H1 (cell line): ENCODE measurements around the gene GRIP2. TPM values are rescaled to one million over a fixed set of nuclear protein-coding genes. Genes with fewer than 3 reads are reported as not detected.

Experiments used
- CTCF ChIA-PET: fragments of 300-600 bp; sonication (Branson Sonifier 250); formaldehyde crosslinking; loops from one replicate; lab custom pipeline; 2021; ENCODE audit not compliant: partially characterized antibody; lab: Charles Lee
- POLR2A ChIA-PET: fragments of 300-600 bp; sonication (Branson Sonifier 250); formaldehyde crosslinking; loops from one replicate; lab custom pipeline; 2021; ENCODE audit warnings: inconsistent platforms; ENCODE audit not compliant: partially characterized antibody; lab: Charles Lee
- DNase-seq, 2 experiments: peaks; one replicate each; pipeline versions ENCODE4 v3.0.0 to v3.0.0-alpha.2; 2010 to 2022; ENCODE audit warnings: low spot score in 2 of 2, low read depth in 1 of 2, mixed read lengths in 1 of 2
- FAIRE-seq: peaks from 2 replicates; lab custom pipeline; 2011; peaks lifted over from hg19 to GRCh38; lab: Jason Lieb, UNC
- H2AFZ ChIP-seq: 2 replicates; pipeline ENCODE4 v1.8.1; 2012; ENCODE audit warnings: low read length, inconsistent platforms
- H2AK5ac ChIP-seq: 2 replicates; pipeline ENCODE4 v1.6.1; 2013; ENCODE audit warnings: low read depth, low read length
- H2BK120ac ChIP-seq: replicated peaks from 2 replicates; pipeline ENCODE3; 2013; ENCODE audit warnings: low read depth, low read length, inconsistent platforms
- H2BK12ac ChIP-seq: 2 replicates; pipeline ENCODE4 v1.6.1; 2013; ENCODE audit warnings: low read depth, low read length
- H2BK15ac ChIP-seq: 2 replicates; pipeline ENCODE4 v1.6.1; 2013; ENCODE audit warnings: low read length
- H2BK20ac ChIP-seq: 2 replicates; pipeline ENCODE4 v1.6.1; 2013; ENCODE audit warnings: low read length
- H2BK5ac ChIP-seq: 2 replicates; pipeline ENCODE4 v1.6.1; 2013; ENCODE audit warnings: low read depth, low read length
- H3K14ac ChIP-seq: 2 replicates; pipeline ENCODE4 v1.6.1; 2013; ENCODE audit warnings: inconsistent platforms; ENCODE audit not compliant: insufficient read length
- H3K18ac ChIP-seq: 2 replicates; pipeline ENCODE4 v1.6.1; 2013; ENCODE audit warnings: low read length; ENCODE audit errors: extremely low read depth
- H3K23ac ChIP-seq: 2 replicates; pipeline ENCODE4 v1.6.1; 2013; ENCODE audit warnings: inconsistent platforms; ENCODE audit not compliant: insufficient read length
- H3K23me2 ChIP-seq: 2 replicates; pipeline ENCODE4 v1.6.1; 2013; ENCODE audit warnings: low read depth, low read length
- H3K27ac ChIP-seq: 2 replicates; pipeline ENCODE4 v1.6.1; 2011; ENCODE audit warnings: low read depth, low read length, inconsistent platforms
- H3K27me3 ChIP-seq, 4 experiments: replicated peaks in 1 of 4; 1 replicate in 1 of 4; 2 replicates in 3 of 4; pipeline versions ENCODE4 v1.6.1 to v1.8.1; 2011 to 2013; ENCODE audit warnings: low read length in 3 of 4, mild to moderate bottlenecking in 3 of 4, inconsistent platforms in 2 of 4, mixed read lengths in 2 of 4, moderate library complexity in 1 of 4; ENCODE audit not compliant: control insufficient read depth in 3 of 4, insufficient read depth in 3 of 4; ENCODE audit errors: extremely low read depth in 1 of 4
- H3K36me3 ChIP-seq, 4 experiments: 2 replicates each; pipeline versions ENCODE4 v1.6.1 to v1.8.1; 2011 to 2013; ENCODE audit warnings: mild to moderate bottlenecking in 4 of 4, low read length in 3 of 4, moderate library complexity in 2 of 4, control low read depth in 1 of 4, inconsistent platforms in 1 of 4; ENCODE audit not compliant: insufficient read depth in 4 of 4, control insufficient read depth in 2 of 4
- H3K4ac ChIP-seq: replicated peaks from 2 replicates; pipeline ENCODE3; 2013; ENCODE audit warnings: low read length, low read depth, mixed read lengths, inconsistent platforms; ENCODE audit not compliant: insufficient read length
- H3K4me1 ChIP-seq, 4 experiments: replicated peaks in 1 of 4; 1 replicate in 1 of 4; 2 replicates in 3 of 4; pipeline versions ENCODE4 v1.6.1 to v1.8.1; 2011 to 2013; ENCODE audit warnings: low read length in 3 of 4, inconsistent platforms in 2 of 4, mixed read lengths in 1 of 4; ENCODE audit not compliant: insufficient read depth in 4 of 4, control insufficient read depth in 3 of 4
- H3K4me2 ChIP-seq, 2 experiments: 2 replicates each; pipeline versions ENCODE4 v1.6.1 to v1.8.1; 2011 to 2013; ENCODE audit warnings: low read depth in 2 of 2, low read length in 2 of 2, control low read depth in 1 of 2, inconsistent platforms in 1 of 2, mild to moderate bottlenecking in 1 of 2; ENCODE audit not compliant: insufficient read depth in 1 of 2
- H3K4me3 ChIP-seq, 4 experiments: fragments of 200-600, 300-600 bp in 1 of 4; sonication (generic), shearing (Covaris generic), sonication (Bioruptor Twin) in 1 of 4; 2 replicates each; pipeline versions ENCODE4 v1.5.1 to v1.8.1; 2011 to 2016; ENCODE audit warnings: low read length in 4 of 4, low read depth in 3 of 4, control low read depth in 2 of 4, inconsistent platforms in 2 of 4, mild to moderate bottlenecking in 2 of 4, mixed read lengths in 1 of 4, moderate library complexity in 1 of 4; ENCODE audit not compliant: insufficient read depth in 2 of 4; ENCODE audit errors: extremely low read depth in 1 of 4
- H3K56ac ChIP-seq: replicated peaks from 2 replicates; pipeline ENCODE3; 2013; ENCODE audit warnings: low read depth, mild to moderate bottlenecking, mixed read lengths, low read length, inconsistent platforms; ENCODE audit not compliant: insufficient read length
- H3K79me1 ChIP-seq: 2 replicates; pipeline ENCODE4 v1.6.1; 2013; ENCODE audit warnings: low read depth, low read length, control low read depth
- H3K79me2 ChIP-seq, 2 experiments: 2 replicates each; pipeline versions ENCODE4 v1.6.1 to v1.8.1; 2012 to 2013; ENCODE audit warnings: low read length in 2 of 2, mild to moderate bottlenecking in 2 of 2, inconsistent platforms in 1 of 2; ENCODE audit not compliant: insufficient read depth in 2 of 2, control insufficient read depth in 1 of 2
- H3K9ac ChIP-seq, 4 experiments: replicated peaks in 1 of 4; 1 replicate in 1 of 4; 2 replicates in 3 of 4; pipeline versions ENCODE4 v1.6.1 to v1.8.1; 2011 to 2013; ENCODE audit warnings: low read depth in 3 of 4, low read length in 3 of 4, control low read depth in 2 of 4, mild to moderate bottlenecking in 2 of 4, moderate library complexity in 2 of 4, inconsistent platforms in 1 of 4; ENCODE audit errors: extremely low read depth in 1 of 4
- H3K9me3 ChIP-seq, 2 experiments: 2 replicates each; pipeline versions ENCODE4 v1.6.1 to v1.8.1; 2012 to 2013; ENCODE audit warnings: mild to moderate bottlenecking in 2 of 2, moderate library complexity in 2 of 2, control low read depth in 1 of 2, inconsistent platforms in 1 of 2, low read depth in 1 of 2, low read length in 1 of 2, mixed read lengths in 1 of 2; ENCODE audit not compliant: insufficient read depth in 2 of 2
- H4K20me1 ChIP-seq, 2 experiments: replicated peaks in 1 of 2; 2 replicates each; pipeline versions ENCODE3 to v1.8.1; 2011 to 2013; ENCODE audit warnings: inconsistent platforms in 2 of 2, low read length in 2 of 2, mild to moderate bottlenecking in 1 of 2; ENCODE audit not compliant: insufficient read depth in 2 of 2, control insufficient read depth in 1 of 2
- H4K5ac ChIP-seq: 2 replicates; pipeline ENCODE4 v1.6.1; 2013; ENCODE audit warnings: low read length, low read depth, mixed read lengths, inconsistent platforms; ENCODE audit not compliant: insufficient read length
- H4K8ac ChIP-seq: 2 replicates; pipeline ENCODE4 v1.8.0; 2013; ENCODE audit warnings: mild to moderate bottlenecking, moderate library complexity, low read length, inconsistent platforms; ENCODE audit not compliant: insufficient read depth; ENCODE audit errors: extremely low read depth
- H4K91ac ChIP-seq: replicated peaks from 2 replicates; pipeline ENCODE3; 2013; ENCODE audit warnings: low read length, mixed read lengths, inconsistent platforms; ENCODE audit not compliant: insufficient read length
- BCL11A ChIP-seq, 2 experiments: IDR thresholded peaks; one replicate each; pipeline ENCODE4 v1.6.1; 2011; ENCODE audit warnings: low read depth in 2 of 2, low read length in 2 of 2, mild to moderate bottlenecking in 2 of 2
- CREB1 ChIP-seq: IDR thresholded peaks from 2 replicates; pipeline ENCODE4 v1.6.1; 2012; ENCODE audit warnings: inconsistent platforms
- HDAC2 ChIP-seq, 2 experiments: fragments of 300-600 bp in 1 of 2; sonication (generic) in 1 of 2; IDR thresholded peaks; 2 replicates each; pipeline ENCODE4 v1.6.1; 2011 to 2012; ENCODE audit warnings: low read depth in 2 of 2, low read length in 2 of 2, mild to moderate bottlenecking in 2 of 2, moderate library complexity in 2 of 2, borderline replicate concordance in 1 of 2, inconsistent platforms in 1 of 2
- JUND ChIP-seq: IDR thresholded peaks from 2 replicates; pipeline ENCODE4 v1.6.1; 2011; ENCODE audit warnings: mild to moderate bottlenecking, improper control_type of control experiment, low read length
- KDM1A ChIP-seq: fragments of 200-600, 300-600 bp; sonication (generic); IDR thresholded peaks from 2 replicates; pipeline ENCODE4 v1.7.1; 2016; ENCODE audit warnings: mild to moderate bottlenecking, low read length, borderline replicate concordance
- MAX ChIP-seq: IDR thresholded peaks from 2 replicates; pipeline ENCODE4 v1.6.1; 2012; ENCODE audit warnings: inconsistent platforms
- POLR2A ChIP-seq, 2 experiments: IDR thresholded peaks; 1 replicate in 1 of 2; 2 replicates in 1 of 2; pipeline ENCODE4 v1.6.1; 2011; ENCODE audit warnings: low read depth in 2 of 2, low read length in 2 of 2, mild to moderate bottlenecking in 2 of 2; ENCODE audit errors: control extremely low read depth in 1 of 2
- SAP30 ChIP-seq: fragments of 300-600 bp; sonication (generic); IDR thresholded peaks from 2 replicates; pipeline ENCODE4 v1.7.1; 2012; ENCODE audit warnings: low read length, moderate library complexity, mild to moderate bottlenecking, inconsistent platforms; ENCODE audit not compliant: insufficient read depth, insufficient replicate concordance
- SIN3A ChIP-seq, 2 experiments: IDR thresholded peaks in 1 of 2; conservative IDR thresholded peaks in 1 of 2; 2 replicates each; pipeline ENCODE4 v1.6.1; 2011 to 2012; ENCODE audit warnings: low read length in 2 of 2, improper control_type of control experiment in 1 of 2, low read depth in 1 of 2, mild to moderate bottlenecking in 1 of 2
- SIX5 ChIP-seq: IDR thresholded peaks from 2 replicates; pipeline ENCODE4 v1.6.1; 2011; ENCODE audit warnings: mild to moderate bottlenecking, low read depth, low read length
- SP2 ChIP-seq: IDR thresholded peaks from 2 replicates; pipeline ENCODE4 v1.6.1; 2012; ENCODE audit warnings: mild to moderate bottlenecking, low read length, inconsistent platforms
- polyA plus RNA-seq, 7 experiments: library from polyadenylated mRNA; depleted of rRNA in 3 of 7; stranded (reverse) in 5 of 7; unstranded in 2 of 7; fragments of >200 nt in 5 of 7; fragments of 200-250 nt in 2 of 7; gene quantifications; 1 replicate in 5 of 7; 2 replicates in 1 of 7; 4 replicates in 1 of 7; pipeline versions ENCODE4 v1.2.1 to v1.2.3, GENCODE V29; 2011 to 2013; ENCODE audit warnings: missing spikeins in 2 of 7, mixed read lengths in 2 of 7
- total RNA-seq: library from RNA; stranded (reverse); fragmentation: NEBNext Ultra II Directional; extraction: Animal tissue kit (Norgen Biotek cat#: 25700); gene quantifications from 2 replicates; pipeline ENCODE4 v1.2.1, GENCODE V29; 2021

GRIP2 gene
- total and polyA plus RNA-seq, 2 of the 8 experiments (the other 6 are each of a cell fraction or from before 2014, with no cell fraction given) = 2.5 to 6.4 TPM

GRCh38 chr3:14502472-14502871 is 37.7 kb downstream of the GRIP2 start:
- Histone ChIP-seq H4K5ac (no peak overlapping the region), H3K14ac (no peak overlapping the region), H3K36me3 (no peaks in the 10 kb centered on the region), H4K91ac (no peak overlapping the region), H3K4me3 (no peak overlapping the region), H3K56ac (no peak overlapping the region), H3K18ac (no peak overlapping the region), H2BK20ac (no peak overlapping the region), H3K79me1 (no peaks in the 10 kb centered on the region; the same call in 1 of the 2 replicates), H3K9me3 (peaks cover 6 to 9% of the 10 kb centered on the region in 2 experiments; a peak in 3 of 4 replicates), H4K8ac (no peak overlapping the region), H2BK12ac (no peak overlapping the region), H3K23me2 (no peaks in the 10 kb centered on the region), H2BK120ac (no peak overlapping the region), H3K23ac (no peak overlapping the region), H3K79me2 (no peaks in the 10 kb centered on the region), H2AFZ (no peak overlapping the region), H3K9ac (no peak overlapping the region), H3K4me2 (no peak overlapping the region), H3K27me3 (no peaks in the 10 kb centered on the region), H3K27ac (no peak overlapping the region), H3K4ac (no peak overlapping the region), H2BK15ac (no peak overlapping the region), H3K4me1 (no peaks in the 10 kb centered on the region), H4K20me1 (no peaks in the 10 kb centered on the region), H2BK5ac (no peak overlapping the region), H2AK5ac (no peak overlapping the region)
- ChIA-PET CTCF (interaction anchor here (0.9 to 1.2 kb wide), 3 partner anchors 41 to 357 kb away, joined by 3 to 6 read pairs (median 3); no protein-coding TSS in a partner anchor), POLR2A (no interaction called here)
- DNase-seq (no peak), FAIRE-seq (no peak)
- TF ChIP-seq HDAC2 (IDR thresholded peaks at IDR 0.05; ENCODE audit: borderline replicate concordance in 1 of 2, low read depth in 2 of 2, low read length in 2 of 2) (no peak), POLR2A (IDR thresholded peaks at IDR 0.05; ENCODE audit: control extremely low read depth in 1 of 2, low read depth in 2 of 2, low read length in 2 of 2) (no peak), SAP30 (no peak), CREB1 (no peak), KDM1A (no peak), BCL11A (IDR thresholded peaks at IDR 0.05; ENCODE audit: low read depth in 2 of 2, low read length in 2 of 2) (no peak), SIN3A (conservative IDR thresholded peaks at IDR 0.05 in 1 of 2, IDR thresholded peaks at IDR 0.05 in 1 of 2; ENCODE audit: low read depth in 1 of 2, low read length in 2 of 2) (no peak), SP2 (no peak), JUND (no peak), MAX (no peak), SIX5 (no peak)
